ENCODE measurements around the gene RBM26.

GRCh38 chr13:79393564-79394249 lies 12.3 kb downstream of the RBM26 start:
- TF ChIP-seq, protein P1, sequence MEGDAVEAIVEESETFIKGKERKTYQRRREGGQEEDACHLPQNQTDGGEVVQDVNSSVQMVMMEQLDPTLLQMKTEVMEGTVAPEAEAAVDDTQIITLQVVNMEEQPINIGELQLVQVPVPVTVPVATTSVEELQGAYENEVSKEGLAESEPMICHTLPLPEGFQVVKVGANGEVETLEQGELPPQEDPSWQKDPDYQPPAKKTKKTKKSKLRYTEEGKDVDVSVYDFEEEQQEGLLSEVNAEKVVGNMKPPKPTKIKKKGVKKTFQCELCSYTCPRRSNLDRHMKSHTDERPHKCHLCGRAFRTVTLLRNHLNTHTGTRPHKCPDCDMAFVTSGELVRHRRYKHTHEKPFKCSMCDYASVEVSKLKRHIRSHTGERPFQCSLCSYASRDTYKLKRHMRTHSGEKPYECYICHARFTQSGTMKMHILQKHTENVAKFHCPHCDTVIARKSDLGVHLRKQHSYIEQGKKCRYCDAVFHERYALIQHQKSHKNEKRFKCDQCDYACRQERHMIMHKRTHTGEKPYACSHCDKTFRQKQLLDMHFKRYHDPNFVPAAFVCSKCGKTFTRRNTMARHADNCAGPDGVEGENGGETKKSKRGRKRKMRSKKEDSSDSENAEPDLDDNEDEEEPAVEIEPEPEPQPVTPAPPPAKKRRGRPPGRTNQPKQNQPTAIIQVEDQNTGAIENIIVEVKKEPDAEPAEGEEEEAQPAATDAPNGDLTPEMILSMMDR (IDR thresholded peaks at IDR 0.05; ENCODE audit: poor library complexity, severe bottlenecking) = no peak
- TF ChIP-seq MXI1 (conservative IDR thresholded peaks at IDR 0.05; ENCODE audit: poor library complexity, severe bottlenecking) (no peak), EZH2 (IDR thresholded peaks at IDR 0.05; ENCODE audit: borderline replicate concordance, insufficient read depth, low read length, poor library complexity, severe bottlenecking) (no peak), POLR2AphosphoS5 (IDR thresholded peaks at IDR 0.05) (no peak), RAD21 (conservative IDR thresholded peaks at IDR 0.05) (no peak), EP300 (conservative IDR thresholded peaks at IDR 0.05; ENCODE audit: poor library complexity, severe bottlenecking) (no peak), REST (IDR thresholded peaks at IDR 0.05; ENCODE audit: borderline replicate concordance) (no peak), TAF1 (IDR thresholded peaks at IDR 0.05; ENCODE audit: low read depth) (no peak)

All from neural cell (in vitro differentiated cells).